CD14-positive monocyte (primary cell): ENCODE results near the gene PLXNA4. TPM values are rescaled to one million over a fixed set of nuclear protein-coding genes. Genes with fewer than 3 reads are reported as not detected.

Source experiments
- DNase-seq, 3 donors: peaks; one replicate each; pipeline ENCODE4 v3.0.0-alpha.2; 2011 to 2022
- H2AFZ ChIP-seq: 2 replicates; pipeline ENCODE4 v1.6.0; 2012; ENCODE audit warnings: mild to moderate bottlenecking, low read depth, low read length, inconsistent platforms; ENCODE audit not compliant: insufficient read depth, poor library complexity, severe bottlenecking
- H3K27ac ChIP-seq, 2 donors: 1 replicate in 1 of 2; 2 replicates in 1 of 2; pipeline ENCODE4 v1.5.1; 2012 to 2013; ENCODE audit warnings: low read length in 2 of 2, control low read depth in 1 of 2, inconsistent platforms in 1 of 2, low read depth in 1 of 2, mild to moderate bottlenecking in 1 of 2
- H3K27me3 ChIP-seq, 2 donors: one replicate each; pipeline versions ENCODE4 v1.6.0 to v1.6.1; 2011 to 2013; ENCODE audit warnings: low read length in 2 of 2; ENCODE audit not compliant: control insufficient read depth in 2 of 2, insufficient read depth in 2 of 2
- H3K36me3 ChIP-seq, 2 donors: replicated peaks in 1 of 2; 1 replicate in 1 of 2; 2 replicates in 1 of 2; pipeline versions ENCODE4 v1.5.1 to v1.6.1; 2012 to 2013; ENCODE audit warnings: low read length in 2 of 2, control low read depth in 1 of 2, inconsistent platforms in 1 of 2, mild to moderate bottlenecking in 1 of 2; ENCODE audit not compliant: insufficient read depth in 2 of 2, control insufficient read depth in 1 of 2
- H3K4me1 ChIP-seq, 2 donors: 1 replicate in 1 of 2; 2 replicates in 1 of 2; pipeline versions ENCODE4 v1.5.1 to v1.6.1; 2012 to 2013; ENCODE audit warnings: low read length in 2 of 2, control low read depth in 1 of 2, inconsistent platforms in 1 of 2, mild to moderate bottlenecking in 1 of 2, moderate library complexity in 1 of 2; ENCODE audit not compliant: insufficient read depth in 2 of 2, control insufficient read depth in 1 of 2
- H3K4me2 ChIP-seq: replicated peaks from 2 replicates; pipeline ENCODE3; 2012; ENCODE audit warnings: low read length, moderate library complexity, mild to moderate bottlenecking; ENCODE audit not compliant: poor library complexity, severe bottlenecking; ENCODE audit errors: extremely low read depth
- H3K4me3 ChIP-seq, 3 experiments: fragments of 200-600 bp in 1 of 3; sonication (generic) in 1 of 3; replicated peaks in 1 of 3; 1 replicate in 2 of 3; 2 replicates in 1 of 3; pipeline ENCODE4 v1.5.1; 2011 to 2013; ENCODE audit warnings: low read length in 3 of 3, mild to moderate bottlenecking in 3 of 3, control low read depth in 2 of 3, low read depth in 2 of 3, inconsistent platforms in 1 of 3, moderate library complexity in 1 of 3
- H3K79me2 ChIP-seq: 2 replicates; pipeline ENCODE4 v1.6.0; 2012; ENCODE audit warnings: mild to moderate bottlenecking, control low read depth, inconsistent platforms, low read length, moderate library complexity; ENCODE audit not compliant: insufficient read depth
- H3K9ac ChIP-seq: 2 replicates; pipeline ENCODE4 v1.6.0; 2017; ENCODE audit warnings: low read length, mild to moderate bottlenecking; ENCODE audit not compliant: insufficient read depth, poor library complexity, severe bottlenecking
- H3K9me3 ChIP-seq, 2 donors: replicated peaks in 1 of 2; 1 replicate in 1 of 2; 2 replicates in 1 of 2; pipeline versions ENCODE4 v1.5.1 to v1.6.1; 2012 to 2013; ENCODE audit warnings: low read length in 2 of 2, control low read depth in 1 of 2; ENCODE audit not compliant: control insufficient read depth in 1 of 2, insufficient read depth in 1 of 2
- H4K20me1 ChIP-seq: 2 replicates; pipeline ENCODE4 v1.6.0; 2012; ENCODE audit warnings: mild to moderate bottlenecking, low read length, control low read depth, moderate library complexity; ENCODE audit not compliant: insufficient read depth
- H3K27ac Mint-ChIP-seq, 7 donors: one replicate each; pipeline ENCODE4 v1.8.0; 2020; ENCODE audit warnings: mild to moderate bottlenecking in 7 of 7, mixed read lengths in 7 of 7, moderate library complexity in 6 of 7, inconsistent platforms in 2 of 7
- H3K27me3 Mint-ChIP-seq, 3 donors: one replicate each; pipeline ENCODE4 v1.8.0; 2021 to 2022; ENCODE audit warnings: low read depth in 3 of 3, mild to moderate bottlenecking in 3 of 3, mixed read lengths in 3 of 3, moderate library complexity in 3 of 3, inconsistent platforms in 1 of 3
- H3K36me3 Mint-ChIP-seq, 2 donors: one replicate each; pipeline ENCODE4 v1.8.0; 2020; ENCODE audit warnings: mixed read lengths in 2 of 2, inconsistent platforms in 1 of 2, mild to moderate bottlenecking in 1 of 2
- H3K4me1 Mint-ChIP-seq: one replicate; pipeline ENCODE4 v1.8.0; 2020; ENCODE audit warnings: mild to moderate bottlenecking, mixed read lengths
- H3K4me3 Mint-ChIP-seq, 2 donors: one replicate each; pipeline ENCODE4 v1.8.0; 2020; ENCODE audit warnings: mild to moderate bottlenecking in 2 of 2, mixed read lengths in 2 of 2, moderate library complexity in 1 of 2
- H3K9me3 Mint-ChIP-seq, 7 donors: one replicate each; pipeline ENCODE4 v1.8.0; 2020 to 2022; ENCODE audit warnings: mixed read lengths in 7 of 7, mild to moderate bottlenecking in 6 of 7, moderate library complexity in 6 of 7, inconsistent platforms in 2 of 7
- WGBS: methylation state at CpG from one replicate; pipeline ENCODE4 v1.1.5; 2013; ENCODE audit warnings: missing lambda C conversion rate; ENCODE audit not compliant: insufficient coverage; 5-methylcytosine and 5-hydroxymethylcytosine counted together
- intact Hi-C, 2 donors: fragments of 100-400 bp; cut with micrococcal nuclease; formaldehyde crosslinking; loops; one replicate each; pipeline versions ENCODE4 v1.15.0 to v1.15.1; 2023
- polyA plus RNA-seq, 3 donors: library from polyadenylated mRNA; depleted of rRNA in 1 of 3; unstranded in 2 of 3; stranded (reverse) in 1 of 3; fragments of 300-500 nt in 2 of 3; fragments of >200 nt in 1 of 3; fragmentation: Illumina TruSeq in 2 of 3; gene quantifications; 1 replicate in 2 of 3; 2 replicates in 1 of 3; pipeline ENCODE4 v1.2.3, GENCODE V29; 2012 to 2021
- TF ChIP-seq, protein P1 (sequence below): fragments of 200-600 bp; IDR thresholded peaks from one replicate; pipeline ENCODE4 v1.8.0; 2022; ENCODE audit warnings: antibody characterized with exemption, mild to moderate bottlenecking

The PLXNA4 gene
- polyA plus RNA-seq, 3 donors = not detected

DNA sequence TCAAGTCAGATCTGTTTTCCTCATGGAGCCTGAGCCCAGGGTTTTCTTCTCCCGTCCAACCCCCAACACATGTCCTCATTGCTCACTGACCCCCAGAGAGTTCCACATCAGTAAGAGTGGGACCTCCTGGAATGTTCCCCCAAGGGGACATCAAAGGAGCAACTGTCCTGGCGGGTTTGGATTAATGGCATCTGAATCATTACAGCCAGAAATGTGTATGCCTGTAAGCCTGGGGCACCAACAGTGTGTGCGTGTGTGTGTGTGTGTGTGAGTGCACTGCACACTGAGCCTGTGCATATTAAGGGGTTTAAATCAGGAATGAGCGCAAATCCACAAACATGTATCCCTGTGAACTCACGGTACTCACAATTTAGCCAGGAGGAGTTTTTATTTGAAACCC is 222.3 kb downstream of the PLXNA4 start:
- no peak overlapping the region for H3K4me2 ChIP-seq

DNA sequence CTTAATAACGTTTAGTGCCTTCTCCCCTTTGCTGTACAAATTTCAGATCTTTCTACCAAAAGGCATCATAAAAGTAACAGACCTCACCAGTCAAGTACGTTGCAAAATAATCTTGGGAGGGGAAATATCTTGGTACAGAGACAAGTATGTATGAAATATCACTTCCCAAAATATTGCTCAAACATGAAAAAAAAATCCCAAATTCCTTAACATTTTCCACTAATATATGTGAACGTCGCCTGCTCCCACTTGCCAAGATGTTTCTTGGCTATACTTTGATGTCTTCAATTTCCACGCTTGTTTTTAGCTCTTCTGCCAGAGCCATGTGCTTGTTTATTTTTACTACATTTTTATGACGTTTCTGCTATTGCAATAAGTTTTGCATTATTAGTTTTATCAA is 223.5 kb downstream of the PLXNA4 start:
- peaks cover 0 to 6% of the 10 kb centered on the region in 2 donors for H3K27me3 ChIP-seq
- TF ChIP-seq, protein P1, sequence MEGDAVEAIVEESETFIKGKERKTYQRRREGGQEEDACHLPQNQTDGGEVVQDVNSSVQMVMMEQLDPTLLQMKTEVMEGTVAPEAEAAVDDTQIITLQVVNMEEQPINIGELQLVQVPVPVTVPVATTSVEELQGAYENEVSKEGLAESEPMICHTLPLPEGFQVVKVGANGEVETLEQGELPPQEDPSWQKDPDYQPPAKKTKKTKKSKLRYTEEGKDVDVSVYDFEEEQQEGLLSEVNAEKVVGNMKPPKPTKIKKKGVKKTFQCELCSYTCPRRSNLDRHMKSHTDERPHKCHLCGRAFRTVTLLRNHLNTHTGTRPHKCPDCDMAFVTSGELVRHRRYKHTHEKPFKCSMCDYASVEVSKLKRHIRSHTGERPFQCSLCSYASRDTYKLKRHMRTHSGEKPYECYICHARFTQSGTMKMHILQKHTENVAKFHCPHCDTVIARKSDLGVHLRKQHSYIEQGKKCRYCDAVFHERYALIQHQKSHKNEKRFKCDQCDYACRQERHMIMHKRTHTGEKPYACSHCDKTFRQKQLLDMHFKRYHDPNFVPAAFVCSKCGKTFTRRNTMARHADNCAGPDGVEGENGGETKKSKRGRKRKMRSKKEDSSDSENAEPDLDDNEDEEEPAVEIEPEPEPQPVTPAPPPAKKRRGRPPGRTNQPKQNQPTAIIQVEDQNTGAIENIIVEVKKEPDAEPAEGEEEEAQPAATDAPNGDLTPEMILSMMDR = no peak
- H3K4me2 ChIP-seq = no peak overlapping the region
- H3K4me3 ChIP-seq = no peak overlapping the region
- H3K27me3 Mint-ChIP-seq = peaks cover 9 to 19% (median 18%) of the 10 kb centered on the region in 3 donors
- no peak overlapping the region for H3K27ac ChIP-seq
- no peaks in the 10 kb centered on the region for H3K9me3 ChIP-seq
- no peaks in the 10 kb centered on the region for H3K36me3 ChIP-seq
- H4K20me1 ChIP-seq = no peaks in the 10 kb centered on the region
- H2AFZ ChIP-seq = no peak overlapping the region
- peaks cover 7% of the 10 kb centered on the region for H3K4me1 Mint-ChIP-seq
- peaks cover 0 to 3% (median 0%) of the 10 kb centered on the region in 7 donors for H3K9me3 Mint-ChIP-seq
- no peak overlapping the region for H3K4me3 Mint-ChIP-seq
- intact Hi-C loops = no loop called here
- peaks cover 0 to 5% of the 10 kb centered on the region in 2 donors for H3K4me1 ChIP-seq
- no peaks in the 10 kb centered on the region for H3K36me3 Mint-ChIP-seq
- H3K79me2 ChIP-seq = no peaks in the 10 kb centered on the region
- no peak overlapping the region for H3K27ac Mint-ChIP-seq
- WGBS = no CpG with 5 or more reads among the region's 6 CpGs
- no peak overlapping the region for H3K9ac ChIP-seq
- DNase-seq = no peak

More for the DNA sequence above, 222.3 kb downstream of the PLXNA4 start:
- DNase-seq = no peak
- H3K4me3 Mint-ChIP-seq = no peak overlapping the region
- Histone ChIP-seq H3K4me1 (peaks cover 0 to 5% of the 10 kb centered on the region in 2 donors), H2AFZ (no peak overlapping the region), H3K4me3 (no peak overlapping the region), H3K9ac (no peak overlapping the region), H3K27me3 (peaks cover 0 to 6% of the 10 kb centered on the region in 2 donors), H4K20me1 (no peaks in the 10 kb centered on the region), H3K9me3 (no peaks in the 10 kb centered on the region), H3K36me3 (no peaks in the 10 kb centered on the region), H3K79me2 (no peaks in the 10 kb centered on the region), H3K27ac (no peak overlapping the region)
- TF ChIP-seq, protein P1 = no peak
- peaks cover 7% of the 10 kb centered on the region for H3K4me1 Mint-ChIP-seq
- H3K27ac Mint-ChIP-seq = no peak overlapping the region
- no peaks in the 10 kb centered on the region for H3K36me3 Mint-ChIP-seq
- intact Hi-C loops = no loop called here
- H3K9me3 Mint-ChIP-seq = peaks cover 0 to 3% (median 0%) of the 10 kb centered on the region in 7 donors
- H3K27me3 Mint-ChIP-seq = peaks cover 9 to 19% (median 18%) of the 10 kb centered on the region in 3 donors
- 100% methylated on average over 2 of the region's 5 CpGs for WGBS
